Renal pelvis (tissue), 12 donors: Measurements from ENCODE around the gene LRRC31. TPM values are rescaled to one million over a fixed set of nuclear protein-coding genes. Genes with fewer than 3 reads are reported as not detected.
A peak's percentile ranks its signal among the peaks of the same experiment; 100 is the strongest.

ENCODE experiments used
- DNase-seq: peaks from one replicate; pipeline ENCODE4 v3.0.0-alpha.2; 2013
- long read RNA-seq, 16 experiments: transcript quantifications; one replicate each; lab custom pipeline, GENCODE V29; 2026
- polyA plus RNA-seq, 3 donors: library from polyadenylated mRNA; unstranded; fragments of 120-200 nt; gene quantifications; one replicate each; pipeline ENCODE4 v1.2.1, GENCODE V29; 2013; ENCODE audit not compliant: insufficient read length in 3 of 3

The LRRC31 gene
- under 1 TPM; 0.17 to 0.41 (median 0.32) TPM for polyA plus RNA-seq
- long read RNA-seq, donor 1 = 0 reads
- long read RNA-seq, donor 2 = 0 reads
- long read RNA-seq, donor 3 = 0 reads
- long read RNA-seq, donor 4 = 0 reads
- long read RNA-seq, donor 5 = 0 reads
- long read RNA-seq, donor 6 = 0 reads
- long read RNA-seq, donor 7 = 0 reads
- long read RNA-seq, donor 8 = 0 reads
- long read RNA-seq, donor 9 = 0 reads
- long read RNA-seq, donor 10 = 0 reads
- long read RNA-seq, donor 11 = 0 reads
- long read RNA-seq, donor 12 = 0 reads
- long read RNA-seq, donor 13 = 0 reads
- long read RNA-seq, donor 14 = 0 reads
- long read RNA-seq, donor 15, partial matches to known transcripts = 0 of 1 reads
- long read RNA-seq, donor 15, other reads (novel, unspliced or antisense) = 0 of 1 reads
- long read RNA-seq, donor 16 = 0 reads

DNA sequence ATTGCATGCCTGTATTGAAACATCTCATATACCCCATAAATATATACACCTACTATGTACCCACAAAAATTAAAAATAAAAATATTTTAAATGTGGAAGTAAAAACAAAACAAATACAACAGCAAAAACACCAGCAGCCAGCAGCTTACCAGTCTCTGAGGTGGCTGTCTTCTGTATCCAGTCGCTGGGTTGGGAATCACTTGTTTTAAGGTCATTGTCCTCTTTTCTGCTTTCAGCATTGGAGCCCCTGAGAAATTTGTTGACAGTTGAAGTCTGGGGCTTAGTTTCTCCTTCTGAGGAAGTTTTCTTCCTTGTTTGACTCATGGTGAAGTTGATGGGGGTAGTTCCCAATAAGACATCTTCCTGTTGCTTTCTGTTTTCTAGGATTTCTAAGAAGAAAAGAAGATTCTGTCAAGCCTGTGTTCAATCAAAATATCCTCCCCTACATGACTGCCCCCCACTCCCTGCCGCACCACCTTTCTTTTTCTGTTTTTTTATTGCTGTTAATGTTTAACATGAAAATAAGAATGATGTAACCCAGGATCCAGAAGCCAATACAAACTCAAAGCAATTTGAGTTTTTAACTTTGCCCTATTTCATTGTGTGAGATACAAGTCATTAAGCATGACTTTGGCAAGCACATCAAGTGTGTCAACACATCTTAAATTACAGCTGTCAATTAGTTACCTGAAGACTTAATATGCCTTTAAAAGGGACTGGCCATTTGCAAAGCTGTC is at the start of gene LRRC31:
Gene LRRC31 (minus strand): TSS at position 452 of the 737 bp plus-strand sequence. CDS start 128 bp downstream, at position 324.
- peak; percentile 33 for DNase-seq

DNA sequence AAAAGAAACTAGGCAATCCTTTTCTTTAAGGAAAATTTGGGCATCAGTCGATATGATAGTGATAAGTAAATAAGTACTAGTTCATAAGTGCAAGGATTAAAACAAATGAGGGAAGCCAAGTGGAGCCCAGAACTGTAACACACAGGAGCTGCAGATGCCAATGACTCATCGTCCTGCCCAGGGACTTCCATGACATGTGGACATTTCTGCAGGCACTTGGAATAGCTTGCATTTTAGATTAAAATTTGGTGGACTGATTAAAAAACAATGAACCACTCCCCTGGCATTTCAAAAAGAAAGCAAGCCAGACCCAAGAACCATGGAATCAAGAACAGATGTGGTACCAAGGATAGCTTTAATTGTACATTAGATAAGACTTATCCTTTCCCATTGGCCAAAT is 44.6 kb upstream of the LRRC31 start:
- DNase-seq = no peak

DNA sequence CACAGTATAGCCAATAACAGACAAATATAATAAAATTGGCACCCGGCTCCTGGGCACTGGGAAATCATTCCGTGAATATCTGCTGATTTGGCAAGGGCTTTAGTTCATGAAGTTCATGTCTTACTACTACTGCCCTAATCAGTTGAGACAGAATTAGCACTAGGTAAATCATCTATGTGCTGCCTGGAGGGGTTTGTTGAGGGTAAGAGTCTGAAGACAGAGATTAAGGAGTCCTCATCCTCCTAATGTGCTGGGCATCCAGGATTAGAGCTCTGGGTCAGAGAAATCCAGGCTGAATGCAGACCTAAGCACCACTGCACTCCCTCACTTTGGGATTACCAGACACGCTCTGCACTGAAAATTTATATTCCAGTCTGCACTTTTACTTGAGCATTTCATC is 43.6 kb upstream of the LRRC31 start:
- no peak for DNase-seq

DNA sequence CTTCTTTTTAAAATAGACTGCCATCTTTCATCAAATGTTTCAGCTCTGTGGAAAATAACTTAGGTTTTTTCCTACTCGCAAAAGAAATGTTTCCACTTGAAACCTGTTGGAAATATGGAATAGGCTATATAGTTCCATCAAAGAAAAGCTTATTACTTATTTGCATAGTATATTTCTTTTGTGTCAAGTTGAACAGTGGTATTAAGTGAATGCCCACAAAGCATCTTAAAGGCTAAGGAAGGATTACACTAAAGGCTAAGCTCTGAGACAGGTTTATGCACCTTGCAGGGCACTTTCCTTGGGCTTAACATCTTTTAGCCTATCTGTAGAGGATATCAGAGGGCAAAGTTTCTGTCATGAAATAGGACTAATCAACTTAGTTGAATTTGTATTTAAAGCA is 41.5 kb upstream of the LRRC31 start, which contains the start of gene SAMD7:
Gene SAMD7 (plus strand): TSS at position 301 of the 400 bp plus-strand sequence. CDS start 7,927 bp downstream, outside the sequence.
- DNase-seq = no peak

DNA sequence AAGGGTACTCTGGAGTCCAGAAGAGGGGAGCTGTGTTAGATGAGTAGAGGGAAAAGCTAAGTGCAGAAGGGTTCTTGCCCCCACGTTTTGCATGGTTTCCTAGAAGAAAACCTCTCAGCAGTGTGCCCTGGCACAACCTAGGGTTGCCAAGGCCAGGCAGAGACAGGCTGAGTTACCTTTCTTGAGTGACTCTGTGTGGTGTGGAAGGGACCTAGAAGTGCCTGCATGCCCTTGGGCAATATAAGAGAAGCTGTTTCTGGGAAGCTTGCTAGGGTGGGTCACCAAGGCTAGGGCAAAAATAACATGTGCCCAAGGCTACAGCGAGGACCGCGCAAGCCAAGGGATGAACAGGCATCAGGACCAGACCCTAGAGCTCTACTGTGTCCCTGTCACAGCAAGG is 38.2 kb upstream of the LRRC31 start:
- no peak for DNase-seq

DNA sequence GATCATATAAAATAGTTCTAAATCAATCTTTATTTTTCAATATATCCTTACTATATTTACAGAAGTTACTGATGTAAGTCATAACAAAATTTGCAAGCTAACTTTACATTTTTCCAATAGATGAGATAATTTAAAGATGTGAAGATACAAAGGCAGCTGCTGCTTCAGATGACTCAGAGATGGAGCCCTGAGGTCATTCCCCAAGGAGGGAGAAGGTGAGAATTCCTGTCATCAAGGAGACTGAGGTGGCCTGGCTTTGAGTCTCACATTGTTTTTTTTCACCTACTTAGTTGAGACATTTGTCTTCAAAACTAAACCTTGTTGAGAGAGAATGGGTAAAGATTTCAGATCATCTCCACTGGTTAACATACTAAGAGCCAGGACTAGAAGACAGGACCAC is 37.7 kb upstream of the LRRC31 start:
- no peak for DNase-seq

DNA sequence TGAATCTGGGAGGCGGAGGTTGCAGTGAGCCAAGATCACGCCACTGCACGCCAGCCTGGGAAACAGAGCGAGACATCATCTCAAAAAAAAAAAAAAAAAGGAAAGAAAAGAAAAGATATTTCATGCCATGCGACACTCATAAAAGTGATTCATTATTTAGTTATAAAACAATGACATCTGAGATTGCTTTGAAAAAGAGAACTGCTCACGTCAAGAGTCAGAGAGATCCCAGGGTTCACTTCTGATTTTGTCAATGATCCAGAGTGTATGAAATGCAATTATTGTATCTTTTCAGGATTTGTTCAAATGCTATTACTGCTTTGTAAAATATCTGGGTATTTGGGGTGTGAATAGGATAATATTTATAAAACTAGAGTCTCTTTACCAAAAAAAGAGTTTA is 35.7 kb upstream of the LRRC31 start:
- no peak for DNase-seq

DNA sequence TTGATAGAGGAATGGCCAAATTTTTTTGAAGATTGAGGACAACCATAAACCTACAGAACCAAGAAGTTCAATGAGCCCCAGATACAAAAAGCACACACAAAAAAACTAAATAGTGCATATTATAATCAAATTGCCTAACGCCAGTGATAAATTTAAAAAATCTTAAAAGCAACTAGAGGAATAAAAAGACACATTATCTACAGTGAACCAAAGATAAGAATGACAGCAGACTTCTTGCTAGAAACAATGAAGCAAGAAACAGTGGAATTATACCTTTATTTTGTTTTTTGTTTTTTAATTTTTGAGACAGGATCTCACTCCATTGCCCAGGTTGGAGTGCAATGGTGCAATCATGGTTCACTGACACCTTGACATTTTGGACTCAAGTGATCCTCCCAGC is 31.7 kb upstream of the LRRC31 start:
- DNase-seq = no peak

DNA sequence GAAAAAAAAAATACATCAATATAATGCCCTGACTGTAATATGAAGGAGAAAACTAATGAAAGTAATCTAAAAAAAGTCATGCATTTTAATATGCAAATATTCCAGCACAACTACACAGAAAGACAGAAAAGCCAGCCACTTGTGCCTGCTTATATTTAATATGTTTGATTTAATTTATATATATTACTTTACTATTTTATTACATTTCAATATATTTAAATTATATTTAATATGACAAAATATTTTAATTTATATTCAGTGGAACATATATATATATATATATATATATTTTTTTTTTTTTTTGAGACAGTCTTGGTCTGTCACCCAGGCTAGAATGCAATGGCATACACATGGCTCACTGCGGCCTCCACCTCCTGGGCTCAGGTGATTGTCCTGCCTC is 27.5 kb upstream of the LRRC31 start:
- no peak for DNase-seq

DNA sequence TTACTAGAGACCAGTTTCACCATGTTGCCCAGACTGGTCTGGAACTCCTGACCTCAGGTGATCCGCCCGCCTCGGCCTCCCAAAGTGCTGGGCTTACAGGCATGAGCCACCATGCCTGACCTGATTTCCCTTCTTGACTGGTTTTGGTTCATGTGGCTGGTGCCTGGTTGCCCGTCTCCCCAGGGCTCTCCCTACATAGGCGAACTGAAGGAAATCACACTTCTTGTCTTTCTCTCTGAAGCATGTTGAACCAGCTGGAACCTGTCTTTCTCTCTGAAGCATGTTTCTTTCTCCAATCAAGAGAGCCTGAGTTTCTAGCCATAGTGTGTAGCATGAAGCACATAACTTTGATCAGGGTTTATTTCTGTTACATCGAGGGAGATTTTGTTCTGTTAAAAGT is 25.3 kb upstream of the LRRC31 start:
- DNase-seq = no peak

DNA sequence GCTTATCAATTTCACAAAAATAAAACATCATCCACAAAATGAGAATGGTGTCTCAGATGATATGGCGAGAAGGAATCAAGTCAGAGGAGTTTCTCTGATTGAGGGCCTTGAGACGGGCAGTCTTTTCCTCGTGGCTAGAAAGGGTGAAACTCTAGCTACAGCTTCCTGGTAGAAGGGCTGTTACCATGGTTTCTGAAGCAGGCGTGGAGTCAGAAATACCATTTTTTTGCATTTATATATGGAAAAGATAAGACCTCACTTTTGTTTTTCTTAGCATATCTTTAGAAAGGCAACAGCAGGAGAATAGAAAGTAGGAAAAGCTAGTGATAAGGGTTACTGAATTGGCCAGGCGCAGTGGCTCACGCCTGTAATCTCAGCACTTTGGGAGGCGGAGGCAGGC is 24.4 kb upstream of the LRRC31 start:
- DNase-seq = no peak

DNA sequence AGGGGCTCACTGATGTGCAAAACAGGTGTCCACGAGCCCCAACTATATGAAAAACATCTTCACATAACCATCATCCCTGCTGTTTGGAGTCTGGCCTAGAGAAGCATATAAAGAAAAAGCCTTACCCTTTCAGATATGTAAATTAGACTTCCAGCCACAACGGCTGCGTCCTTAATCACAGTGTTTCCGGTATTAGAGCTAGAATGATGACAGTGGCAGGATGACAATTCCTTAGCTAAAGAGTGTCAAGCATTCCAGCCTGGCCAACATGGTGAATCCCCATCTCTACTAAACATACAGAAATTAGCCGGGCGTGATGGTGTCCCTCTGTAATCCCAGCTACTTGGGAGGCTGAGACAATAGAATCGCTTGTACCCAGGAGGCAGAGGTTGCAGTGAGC is 22.2 kb upstream of the LRRC31 start:
- DNase-seq = no peak

DNA sequence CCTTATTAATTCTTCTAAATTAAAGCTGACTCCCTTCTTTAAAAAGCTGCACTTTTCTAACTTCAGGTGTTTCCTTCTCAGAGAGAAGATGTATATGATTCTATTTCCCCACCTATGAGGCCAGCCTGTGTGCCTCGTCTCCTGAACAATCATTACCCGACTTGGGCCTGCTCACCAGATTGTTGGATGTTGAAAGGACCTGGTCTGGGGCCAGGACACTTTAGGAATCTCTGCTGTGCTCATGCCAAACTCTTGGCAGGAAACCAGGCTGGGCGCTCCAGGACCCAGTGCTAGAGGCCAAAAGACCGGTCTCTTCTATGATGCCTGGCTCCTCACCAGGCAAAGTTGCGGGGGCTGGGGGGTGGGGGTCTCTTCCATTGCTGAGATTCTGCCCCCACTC is 16.9 kb upstream of the LRRC31 start:
- DNase-seq = no peak

DNA sequence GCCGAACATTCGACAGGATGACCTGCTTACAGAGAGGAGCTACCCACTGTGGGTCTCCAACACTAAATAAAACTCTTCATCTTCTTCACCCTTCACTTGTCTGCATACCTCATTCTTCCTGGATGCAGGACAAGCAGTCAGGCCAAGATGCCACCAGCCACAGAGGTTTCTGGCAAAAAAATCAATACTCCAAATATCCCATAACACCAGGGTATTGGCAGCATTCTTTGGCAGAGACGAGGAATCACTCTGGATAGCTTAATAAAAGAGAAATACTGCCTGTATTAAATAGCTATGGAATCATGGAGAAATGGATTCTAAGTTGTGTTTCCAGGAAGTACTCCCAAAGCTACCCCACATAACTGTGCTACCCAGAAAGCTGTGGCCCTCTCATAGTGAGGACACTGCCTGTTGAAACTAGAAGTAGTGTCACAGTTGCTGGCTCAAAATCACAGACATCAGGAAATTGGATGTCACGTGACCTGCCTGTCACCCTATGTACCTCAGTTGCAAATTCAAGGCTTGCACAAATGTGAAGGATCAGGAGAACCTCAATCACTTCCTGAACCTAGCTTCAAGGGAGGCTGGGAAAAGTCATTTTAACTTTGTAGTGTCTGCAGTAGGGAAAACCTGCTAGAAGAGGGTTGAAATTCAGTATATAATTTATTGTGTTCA is 11.0 kb upstream of the LRRC31 start:
- no peak for DNase-seq

DNA sequence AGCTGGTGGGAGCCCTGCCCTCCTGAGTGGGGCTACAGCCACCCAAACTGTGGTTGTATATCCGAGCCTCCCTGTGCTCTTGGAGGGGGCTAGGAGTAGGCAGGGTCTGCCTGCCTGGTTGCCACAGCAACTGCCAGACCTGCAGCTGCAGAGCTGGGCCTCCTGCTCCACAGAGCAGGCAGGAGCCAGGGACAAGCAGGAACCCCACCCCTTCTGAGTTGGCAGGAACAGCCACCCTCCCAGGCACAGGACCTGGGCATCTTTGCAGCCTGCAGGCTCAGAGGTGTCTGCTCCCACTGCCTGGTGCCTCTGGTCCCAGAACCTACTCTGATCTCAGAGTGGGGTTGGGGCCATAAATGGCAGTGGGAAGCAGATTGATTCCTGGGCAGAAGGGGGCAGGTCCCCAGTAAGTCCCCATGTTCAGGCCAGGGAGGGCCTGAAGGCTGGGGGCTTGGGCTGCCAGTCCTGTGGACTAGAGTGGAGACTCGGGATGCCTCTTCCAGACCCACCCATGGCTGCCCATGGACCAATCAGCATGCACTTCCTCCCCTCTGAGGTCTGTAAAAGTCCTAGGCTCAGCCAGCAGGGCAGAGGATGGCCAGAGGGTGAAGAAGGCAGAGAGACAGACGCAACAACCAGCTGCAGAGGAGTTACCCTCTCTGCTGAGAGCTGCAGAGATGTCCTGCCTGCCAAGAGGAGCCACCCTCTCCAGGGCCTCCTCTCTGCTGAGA is 10.3 kb upstream of the LRRC31 start:
- no peak for DNase-seq

DNA sequence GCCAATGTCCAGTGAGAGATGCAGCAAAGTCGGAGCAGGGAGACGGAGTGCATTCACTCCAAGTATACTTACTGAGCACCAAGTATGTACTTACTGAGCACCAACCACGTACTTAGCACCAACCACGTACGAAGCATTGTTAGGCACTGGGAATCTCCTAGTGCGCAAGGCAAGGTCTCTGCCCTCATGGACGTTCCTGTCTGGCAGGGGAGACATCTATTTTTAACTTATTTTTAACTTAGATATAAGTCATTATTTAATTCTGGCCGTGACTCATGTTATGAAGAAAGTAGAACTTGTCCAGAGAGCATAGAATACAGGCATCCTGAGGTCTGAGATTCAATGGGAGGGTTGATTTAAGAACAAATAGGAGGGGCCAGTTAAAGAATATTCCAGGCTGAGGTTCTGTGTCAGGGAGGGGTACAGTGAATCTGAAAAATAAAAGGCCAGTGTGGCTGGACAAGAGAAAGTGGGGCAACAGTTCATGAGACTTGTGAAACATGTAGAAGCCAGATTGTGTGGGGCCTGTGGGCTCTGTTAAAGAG is 9.3 kb upstream of the LRRC31 start:
- DNase-seq = no peak

DNA sequence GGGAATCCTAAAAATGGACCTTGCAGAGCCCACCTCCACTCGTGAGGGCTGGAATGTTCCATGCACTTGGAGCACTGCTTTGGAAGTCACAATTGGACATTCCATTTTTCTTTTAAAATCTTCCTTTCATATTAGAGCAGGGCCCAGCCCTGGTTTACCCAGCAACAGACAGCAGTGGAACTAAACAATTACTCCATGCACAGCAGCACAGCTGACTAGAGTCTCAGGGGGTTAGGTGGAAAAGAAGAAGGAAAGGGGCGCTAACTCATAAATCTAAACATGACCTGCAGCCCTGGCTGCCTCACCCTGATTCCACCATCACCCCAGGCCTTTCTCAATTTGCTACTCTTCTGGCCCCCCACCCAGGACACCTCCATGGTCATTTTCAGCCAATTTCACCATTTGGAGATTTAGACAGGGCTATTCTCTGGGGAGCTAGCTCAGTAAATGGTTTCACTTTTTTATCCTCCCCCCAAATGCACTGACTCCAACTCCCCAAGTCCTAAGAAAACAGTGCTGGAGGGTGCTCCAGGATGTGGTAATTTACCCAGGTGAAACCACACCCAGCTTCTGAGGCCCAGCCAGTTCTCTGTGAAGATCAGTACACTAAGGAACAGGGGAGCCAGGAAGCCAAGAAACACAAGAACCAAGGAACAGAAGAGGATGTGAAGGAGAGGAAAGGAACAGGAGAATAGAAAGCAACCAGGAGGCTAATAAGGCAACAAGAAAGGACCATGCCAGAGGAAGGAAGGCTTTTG is 1.6 kb upstream of the LRRC31 start:
- no peak for DNase-seq

DNA sequence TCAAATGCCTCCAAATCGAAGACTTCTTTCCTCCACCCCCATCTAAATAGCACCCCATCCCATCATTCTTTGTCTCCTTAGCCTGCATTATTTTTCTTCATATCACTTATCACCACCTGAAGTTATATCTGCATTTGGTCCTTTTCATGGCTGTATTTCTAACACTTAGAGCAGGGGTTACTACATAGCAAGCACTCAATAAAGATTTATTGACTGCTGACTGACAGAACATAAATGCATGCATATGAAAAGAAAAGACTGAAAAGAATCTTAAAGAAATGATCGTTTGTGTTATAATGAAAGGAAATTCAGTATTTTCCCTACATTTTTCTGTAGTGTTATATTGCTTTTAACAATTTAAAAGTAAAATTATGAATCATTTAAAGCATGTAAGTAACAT is 1.4 kb downstream of the LRRC31 start:
- DNase-seq = no peak

DNA sequence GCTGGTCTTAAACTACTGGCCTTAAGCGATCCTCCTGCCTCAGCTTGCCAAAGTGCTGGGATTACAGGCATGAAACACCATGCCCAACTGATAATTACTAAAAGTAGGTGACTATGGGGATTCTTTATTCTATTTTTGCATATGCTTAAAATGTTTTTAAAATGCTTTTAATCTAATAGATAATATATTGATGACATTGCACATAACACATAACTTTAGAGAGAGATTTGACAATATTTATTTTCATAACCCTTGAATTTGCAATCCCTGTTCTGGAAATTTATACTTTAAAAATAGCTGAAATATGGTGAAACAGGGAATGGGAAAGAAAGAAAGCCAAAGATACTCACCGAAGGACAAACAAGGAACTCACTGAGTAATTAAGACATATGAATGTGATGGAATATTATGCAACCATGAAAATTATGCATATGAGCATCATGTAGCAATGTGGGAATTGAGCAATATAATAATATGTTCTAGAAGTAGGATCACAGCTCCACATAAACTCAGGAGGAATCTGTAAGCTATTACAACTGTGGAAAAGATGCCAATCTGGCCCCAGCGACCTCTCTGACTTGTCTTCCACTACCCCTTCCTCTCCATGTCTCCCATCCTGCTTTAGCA is 2.0 kb downstream of the LRRC31 start:
- DNase-seq = no peak

DNA sequence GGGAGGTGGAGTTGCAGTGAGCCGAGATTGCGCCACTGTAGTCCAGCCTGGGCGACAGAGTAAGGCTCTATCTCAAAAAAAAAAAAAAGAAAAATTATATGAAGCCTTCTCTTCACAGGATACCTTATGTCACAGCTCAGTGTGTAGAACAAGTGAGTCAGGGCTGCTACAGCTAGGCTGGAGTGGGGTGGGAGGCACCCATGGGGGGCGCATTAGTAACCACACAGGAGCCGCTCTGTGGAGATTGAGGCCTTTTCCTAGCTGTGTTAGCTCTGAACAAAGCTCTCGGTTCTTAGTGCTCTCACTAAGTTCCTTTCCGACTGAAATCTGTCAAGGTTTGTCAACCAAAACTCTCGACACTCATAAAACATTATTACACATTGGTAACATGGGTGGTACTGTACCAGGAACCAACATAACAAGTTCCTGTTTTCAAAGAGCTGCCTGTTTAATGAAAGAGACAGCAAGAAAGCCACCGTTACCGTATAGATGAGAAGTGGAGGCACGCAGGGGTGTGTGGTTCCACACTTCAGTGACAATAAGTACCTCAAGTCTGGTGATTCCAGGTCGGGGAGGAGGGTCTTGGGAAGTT is 4.5 kb downstream of the LRRC31 start:
- DNase-seq = no peak
